HG02981 (cell line): ENCODE data around the gene ZBTB38.

ENCODE experiments used
- ATAC-seq: cut with Tn5 transposase; IDR thresholded peaks from one replicate; pipeline ENCODE4 v1.9.1; 2021; ENCODE audit warnings: mild to moderate bottlenecking, moderate library complexity; ENCODE audit not compliant: unreplicated experiment

ZBTB38 gene

GRCh38 chr3:141386611-141387111 is 18.4 kb downstream of the ZBTB38 start:
- no peak for ATAC-seq

- ATAC-seq: no peak
Observed at GRCh38 chr3:141387516-141387915, 19.2 kb downstream of the ZBTB38 start.

- no peak for ATAC-seq
Observed at GRCh38 chr3:141388395-141388794, 20.1 kb downstream of the ZBTB38 start.

GRCh38 chr3:141388823-141389621 is 20.7 kb downstream of the ZBTB38 start:
- no peak for ATAC-seq

GRCh38 chr3:141389703-141390102 is 21.4 kb downstream of the ZBTB38 start:
- no peak for ATAC-seq

GRCh38 chr3:141390747-141391146 is 22.4 kb downstream of the ZBTB38 start:
- ATAC-seq: no peak

GRCh38 chr3:141391298-141391990 is 23.1 kb downstream of the ZBTB38 start:
- no peak for ATAC-seq

- no peak for ATAC-seq
Observed at GRCh38 chr3:141391991-141392316, 23.6 kb downstream of the ZBTB38 start.

GRCh38 chr3:141392416-141392815 is 24.1 kb downstream of the ZBTB38 start:
- no peak for ATAC-seq

GRCh38 chr3:141392897-141393734 is 24.8 kb downstream of the ZBTB38 start:
- ATAC-seq: no peak

GRCh38 chr3:141393735-141394076 is 25.4 kb downstream of the ZBTB38 start:
- ATAC-seq: no peak

GRCh38 chr3:141394560-141394959 is 26.3 kb downstream of the ZBTB38 start:
- ATAC-seq: no peak

- no peak for ATAC-seq
Observed at GRCh38 chr3:141395005-141395589, 26.8 kb downstream of the ZBTB38 start.

GRCh38 chr3:141397996-141398395 is 29.7 kb downstream of the ZBTB38 start:
- no peak for ATAC-seq

GRCh38 chr3:141399200-141399599 is 30.9 kb downstream of the ZBTB38 start:
- no peak for ATAC-seq

- ATAC-seq: no peak
Observed at GRCh38 chr3:141400073-141400971, 32.0 kb downstream of the ZBTB38 start.

GRCh38 chr3:141401095-141401494 is 32.8 kb downstream of the ZBTB38 start:
- ATAC-seq: no peak

GRCh38 chr3:141401573-141402475 is 33.5 kb downstream of the ZBTB38 start:
- ATAC-seq: peak; percentile 69
